Smooth muscle cell (in vitro differentiated cells): ENCODE data around the gene CFDP1. TPM values are rescaled to one million over a fixed set of nuclear protein-coding genes. Genes with fewer than 3 reads are reported as not detected.

Source experiments
- DNase-seq: peaks from one replicate; lab custom pipeline; 2025; ENCODE audit not compliant: unreplicated experiment; lab: John Stamatoyannopoulos, UW
- H2AFZ ChIP-seq: fragments of 200-600 bp; sonication (generic); 2 replicates; pipeline ENCODE4 v1.6.0; 2016; ENCODE audit warnings: antibody characterized with exemption, low read depth, mild to moderate bottlenecking
- H3F3A ChIP-seq: fragments of 200-600 bp; sonication (generic); 2 replicates; pipeline ENCODE4 v1.6.0; 2017; ENCODE audit warnings: antibody characterized with exemption, low read depth
- H3K27ac ChIP-seq: fragments of 200-600 bp; sonication (generic); 2 replicates; pipeline ENCODE4 v1.5.1; 2016; ENCODE audit warnings: low read depth, mild to moderate bottlenecking
- H3K27me3 ChIP-seq: fragments of 200-600 bp; sonication (generic); 2 replicates; pipeline ENCODE4 v1.6.1; 2016; ENCODE audit warnings: low read depth, mild to moderate bottlenecking
- H3K36me3 ChIP-seq: fragments of 200-600 bp; sonication (generic); 2 replicates; pipeline ENCODE4 v1.5.1; 2016; ENCODE audit warnings: low read depth
- H3K4me1 ChIP-seq: fragments of 200-600 bp; sonication (generic); 2 replicates; pipeline ENCODE4 v1.5.1; 2016; ENCODE audit warnings: low read depth
- H3K4me2 ChIP-seq: fragments of 200-600 bp; sonication (generic); 2 replicates; pipeline ENCODE4 v1.6.0; 2016; ENCODE audit warnings: mild to moderate bottlenecking
- H3K4me3 ChIP-seq: fragments of 200-600 bp; sonication (generic); 2 replicates; pipeline ENCODE4 v1.5.1; 2016; ENCODE audit warnings: mild to moderate bottlenecking
- H3K79me2 ChIP-seq: fragments of 200-600 bp; sonication (generic); 2 replicates; pipeline ENCODE4 v1.6.0; 2016; ENCODE audit warnings: low read depth, mild to moderate bottlenecking
- H3K9ac ChIP-seq: fragments of 200-600 bp; sonication (generic); 2 replicates; pipeline ENCODE4 v1.6.0; 2016; ENCODE audit warnings: low read depth
- H3K9me3 ChIP-seq: fragments of 200-600 bp; sonication (generic); replicated peaks from 2 replicates; pipeline ENCODE4 v1.5.1; 2016; ENCODE audit warnings: low read depth
- H4K20me1 ChIP-seq: fragments of 200-600 bp; sonication (generic); 2 replicates; pipeline ENCODE4 v1.6.0; 2016; ENCODE audit warnings: low read depth
- WGBS: methylation state at CpG from one replicate; pipeline ENCODE4 v1.1.7; 2016; ENCODE audit warnings: low lambda C conversion rate; 5-methylcytosine and 5-hydroxymethylcytosine counted together
- polyA plus RNA-seq: library from polyadenylated mRNA; unstranded; fragments of >200 nt; fragmentation: Nextera tagmentation; extraction: Ambion mirVana; gene quantifications from 2 replicates; pipeline ENCODE4 v1.2.1, GENCODE V29; 2016
- total RNA-seq: library from RNA; depleted of rRNA; stranded (reverse); fragments of >200 nt; gene quantifications from 2 replicates; pipeline ENCODE4 v1.2.3, GENCODE V29; 2014
- TF ChIP-seq, protein P1 (sequence below): fragments of 200-600 bp; sonication (generic); IDR thresholded peaks from 2 replicates; pipeline ENCODE4 v1.5.1; 2017; ENCODE audit warnings: borderline replicate concordance, mild to moderate bottlenecking, antibody characterized with exemption; ENCODE audit not compliant: insufficient read depth, poor library complexity, severe bottlenecking

The CFDP1 gene
- total and polyA plus RNA-seq, 2 experiments from 2014 or later = 59.0 to 91.0 TPM

DNA sequence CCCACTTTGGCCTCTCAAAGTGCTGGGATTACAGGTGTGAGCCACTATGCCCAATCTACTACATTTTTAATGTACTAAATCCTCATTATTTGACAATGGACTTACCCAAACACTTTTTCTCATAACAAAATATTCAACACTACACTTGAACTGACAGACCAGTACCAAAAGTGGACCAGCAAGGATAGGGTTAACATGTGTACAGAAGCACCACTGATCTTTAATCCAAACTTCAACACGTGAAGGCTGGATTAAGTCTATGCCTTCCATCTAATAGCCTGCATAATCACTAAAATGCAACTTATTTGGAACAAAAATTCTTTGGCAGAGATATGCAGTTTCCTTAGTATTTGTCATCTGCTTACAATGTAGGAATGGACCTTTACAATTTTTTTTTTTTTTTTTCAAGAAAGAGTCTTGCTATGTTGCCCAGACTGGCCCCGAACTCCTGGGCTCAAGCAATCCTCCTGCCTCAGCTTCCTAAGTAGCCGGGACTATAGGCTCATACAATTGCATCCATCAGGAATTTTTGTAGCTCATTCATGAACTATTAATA lies 121.8 kb downstream of the CFDP1 start:
- H3K9me3 ChIP-seq = no peaks in the 10 kb centered on the region
- peak overlapping the region; percentile 40 for H3K27ac ChIP-seq
- H2AFZ ChIP-seq = no peak overlapping the region
- TF ChIP-seq, protein P1, sequence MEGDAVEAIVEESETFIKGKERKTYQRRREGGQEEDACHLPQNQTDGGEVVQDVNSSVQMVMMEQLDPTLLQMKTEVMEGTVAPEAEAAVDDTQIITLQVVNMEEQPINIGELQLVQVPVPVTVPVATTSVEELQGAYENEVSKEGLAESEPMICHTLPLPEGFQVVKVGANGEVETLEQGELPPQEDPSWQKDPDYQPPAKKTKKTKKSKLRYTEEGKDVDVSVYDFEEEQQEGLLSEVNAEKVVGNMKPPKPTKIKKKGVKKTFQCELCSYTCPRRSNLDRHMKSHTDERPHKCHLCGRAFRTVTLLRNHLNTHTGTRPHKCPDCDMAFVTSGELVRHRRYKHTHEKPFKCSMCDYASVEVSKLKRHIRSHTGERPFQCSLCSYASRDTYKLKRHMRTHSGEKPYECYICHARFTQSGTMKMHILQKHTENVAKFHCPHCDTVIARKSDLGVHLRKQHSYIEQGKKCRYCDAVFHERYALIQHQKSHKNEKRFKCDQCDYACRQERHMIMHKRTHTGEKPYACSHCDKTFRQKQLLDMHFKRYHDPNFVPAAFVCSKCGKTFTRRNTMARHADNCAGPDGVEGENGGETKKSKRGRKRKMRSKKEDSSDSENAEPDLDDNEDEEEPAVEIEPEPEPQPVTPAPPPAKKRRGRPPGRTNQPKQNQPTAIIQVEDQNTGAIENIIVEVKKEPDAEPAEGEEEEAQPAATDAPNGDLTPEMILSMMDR = no peak
- H3K27me3 ChIP-seq = no peaks in the 10 kb centered on the region
- H3K9ac ChIP-seq = no peak overlapping the region
- no peak overlapping the region for H3K4me3 ChIP-seq
- WGBS = 54% methylated on average over 3 of the region's 3 CpGs
- H3K36me3 ChIP-seq = no peaks in the 10 kb centered on the region
- DNase-seq = no peak
- peaks cover 14% of the 10 kb centered on the region for H3K4me1 ChIP-seq
- H4K20me1 ChIP-seq = no peaks in the 10 kb centered on the region
- no peaks in the 10 kb centered on the region for H3K79me2 ChIP-seq
- peaks cover 5% of the 10 kb centered on the region for H3F3A ChIP-seq
- peak overlapping the region; percentile 9 for H3K4me2 ChIP-seq

DNA sequence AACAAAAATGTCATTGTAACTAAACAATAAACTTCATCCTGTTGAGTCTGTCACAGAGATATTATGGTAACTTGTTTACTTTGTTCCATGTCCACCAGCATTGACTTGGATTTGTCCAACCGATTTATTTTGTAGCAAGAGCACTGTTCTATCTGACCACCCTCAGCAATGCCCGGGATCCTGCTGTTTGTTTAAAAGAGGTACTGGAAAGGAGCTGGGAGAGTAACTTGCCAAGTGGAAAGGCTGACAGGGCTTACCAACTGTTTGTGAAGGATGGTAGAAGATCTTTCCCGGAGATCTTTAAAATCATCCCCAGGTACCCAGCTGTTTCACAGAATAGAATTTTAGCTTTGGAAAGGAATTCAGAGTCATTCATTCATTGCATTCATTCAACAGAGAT lies 122.8 kb downstream of the CFDP1 start:
- no peak overlapping the region for H3K27ac ChIP-seq
- H3K4me2 ChIP-seq = no peak overlapping the region
- TF ChIP-seq, protein P1 = no peak
- DNase-seq = no peak
- no peaks in the 10 kb centered on the region for H3K27me3 ChIP-seq
- H3K4me1 ChIP-seq = peaks cover 22% of the 10 kb centered on the region
- peaks cover 8% of the 10 kb centered on the region for H3F3A ChIP-seq
- no peaks in the 10 kb centered on the region for H4K20me1 ChIP-seq
- H3K9me3 ChIP-seq = no peaks in the 10 kb centered on the region
- 89% methylated on average over 3 of the region's 3 CpGs for WGBS
- H3K4me3 ChIP-seq = no peak overlapping the region
- H3K79me2 ChIP-seq = no peaks in the 10 kb centered on the region
- no peak overlapping the region for H3K9ac ChIP-seq
- no peaks in the 10 kb centered on the region for H3K36me3 ChIP-seq
- H2AFZ ChIP-seq = no peak overlapping the region

DNA sequence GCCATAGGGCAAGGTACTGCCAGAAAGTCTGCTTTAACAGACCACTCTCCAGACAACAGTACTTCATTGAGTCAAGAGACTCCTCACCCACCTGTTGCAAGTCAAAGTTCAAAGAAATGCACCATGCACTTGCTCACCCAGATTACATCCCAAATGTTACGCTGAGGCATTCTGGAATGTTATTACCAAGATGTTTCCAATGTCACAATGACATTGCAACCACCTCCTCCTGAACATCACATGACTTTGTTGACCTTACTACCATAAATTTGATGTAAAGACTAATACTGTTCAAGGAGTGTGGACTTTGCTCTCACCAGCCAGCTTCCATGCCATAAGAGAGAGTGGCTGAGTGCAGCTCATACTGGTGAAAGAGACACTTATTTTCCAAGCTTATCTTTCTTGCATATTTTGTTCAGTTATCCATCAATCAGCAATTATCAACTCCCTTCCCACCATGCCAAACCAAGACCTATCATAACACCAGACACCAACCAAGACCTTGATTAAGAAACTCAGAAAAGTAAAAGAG lies 123.3 kb downstream of the CFDP1 start:
- Histone ChIP-seq H3K27me3 (no peaks in the 10 kb centered on the region), H3K9ac (no peak overlapping the region), H3K27ac (no peak overlapping the region), H3K4me3 (no peak overlapping the region), H3K4me2 (no peak overlapping the region), H2AFZ (no peak overlapping the region), H3K9me3 (no peaks in the 10 kb centered on the region), H4K20me1 (no peaks in the 10 kb centered on the region), H3K36me3 (no peaks in the 10 kb centered on the region), H3F3A (peaks cover 8% of the 10 kb centered on the region), H3K4me1 (peaks cover 24% of the 10 kb centered on the region), H3K79me2 (no peaks in the 10 kb centered on the region)
- TF ChIP-seq, protein P1 = no peak
- no peak for DNase-seq
- 91% methylated on average over 1 of the region's 1 CpG for WGBS

DNA sequence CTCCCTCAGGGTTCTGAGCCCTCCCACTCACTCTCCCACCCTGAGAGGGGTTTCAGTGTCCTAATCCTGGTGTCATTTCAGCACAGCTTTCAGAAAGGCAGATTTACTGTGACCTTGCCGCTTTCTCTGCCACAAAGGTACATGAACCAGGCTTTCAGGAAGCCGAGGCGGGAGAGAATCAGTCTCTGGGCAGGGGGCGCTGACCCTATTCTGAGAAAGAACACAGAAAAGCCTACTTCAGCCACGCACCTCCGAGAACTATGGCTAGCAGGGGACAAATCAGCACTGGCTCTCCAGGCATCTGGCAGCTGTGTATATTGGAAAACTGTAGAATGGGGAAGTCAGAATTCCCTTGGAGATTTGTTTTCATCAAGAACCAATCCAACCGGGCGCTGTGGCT lies 124.1 kb downstream of the CFDP1 start:
- no peak for DNase-seq
- Histone ChIP-seq H3F3A (peaks cover 12% of the 10 kb centered on the region), H3K4me1 (peaks cover 29% of the 10 kb centered on the region), H2AFZ (no peak overlapping the region), H3K27ac (no peak overlapping the region), H3K79me2 (no peaks in the 10 kb centered on the region), H3K27me3 (no peaks in the 10 kb centered on the region), H3K9ac (no peak overlapping the region), H3K4me3 (no peak overlapping the region), H3K9me3 (no peaks in the 10 kb centered on the region), H4K20me1 (no peaks in the 10 kb centered on the region), H3K36me3 (no peaks in the 10 kb centered on the region), H3K4me2 (no peak overlapping the region)
- TF ChIP-seq, protein P1 = no peak
- WGBS = 97% methylated on average over 8 of the region's 8 CpGs
